GM21381 (cell line): ENCODE measurements around the gene ARHGAP31.

ENCODE experiments used
- ATAC-seq: cut with Tn5 transposase; IDR thresholded peaks from one replicate; pipeline ENCODE4 v1.9.1; 2021; ENCODE audit warnings: mild to moderate bottlenecking, moderate library complexity; ENCODE audit not compliant: unreplicated experiment

Gene ARHGAP31

GRCh38 chr3:119376758-119377157 is 82.6 kb downstream of the ARHGAP31 start:
- no peak for ATAC-seq

GRCh38 chr3:119378259-119378803 is 84.1 kb downstream of the ARHGAP31 start:
- ATAC-seq = no peak

GRCh38 chr3:119380697-119381096 is 86.5 kb downstream of the ARHGAP31 start:
- ATAC-seq = no peak

- no peak for ATAC-seq
Observed at GRCh38 chr3:119382134-119382533, 88.0 kb downstream of the ARHGAP31 start.

- no peak for ATAC-seq
Observed at GRCh38 chr3:119388577-119388976, 94.4 kb downstream of the ARHGAP31 start.

GRCh38 chr3:119395923-119396358 is 101.8 kb downstream of the ARHGAP31 start:
- peak; percentile 83 for ATAC-seq

- no peak for ATAC-seq
Observed at GRCh38 chr3:119396870-119397269, 102.7 kb downstream of the ARHGAP31 start.

- no peak for ATAC-seq
Observed at GRCh38 chr3:119400466-119400865, 106.3 kb downstream of the ARHGAP31 start.

- peak; percentile 33 for ATAC-seq
Observed at GRCh38 chr3:119401069-119401468, 106.9 kb downstream of the ARHGAP31 start.

GRCh38 chr3:119401503-119402440 is 107.6 kb downstream of the ARHGAP31 start:
- ATAC-seq = peak; percentile 48

- ATAC-seq = no peak
Observed at GRCh38 chr3:119402791-119403190, 108.6 kb downstream of the ARHGAP31 start.

- ATAC-seq = no peak
Observed at GRCh38 chr3:119403201-119403600, 109.0 kb downstream of the ARHGAP31 start.

GRCh38 chr3:119405315-119405714 is 111.1 kb downstream of the ARHGAP31 start:
- no peak for ATAC-seq

GRCh38 chr3:119408243-119408950 is 114.2 kb downstream of the ARHGAP31 start:
- no peak for ATAC-seq

- ATAC-seq = no peak
Observed at GRCh38 chr3:119409844-119410243, 115.7 kb downstream of the ARHGAP31 start.

- ATAC-seq = no peak
Observed at GRCh38 chr3:119413603-119414280, 119.6 kb downstream of the ARHGAP31 start.

- no peak for ATAC-seq
Observed at GRCh38 chr3:119416873-119417272, 122.7 kb downstream of the ARHGAP31 start.

- no peak for ATAC-seq
Observed at GRCh38 chr3:119417771-119418512, 123.8 kb downstream of the ARHGAP31 start.

GRCh38 chr3:119418641-119419040 is 124.5 kb downstream of the ARHGAP31 start:
- ATAC-seq = no peak

GRCh38 chr3:119420196-119420595 is 126.0 kb downstream of the ARHGAP31 start:
- ATAC-seq = no peak
